Lower lobe of right lung (tissue), 2 donors: ENCODE measurements around the gene SMIM30. TPM values are rescaled to one million over a fixed set of nuclear protein-coding genes. Genes with fewer than 3 reads are reported as not detected.

Experiments used
- ATAC-seq, 2 donors: fragments of 200-7000 bp; cut with Tn5 transposase; one replicate each; pipeline ENCODE4 v1.9.1; 2020 to 2022; ENCODE audit warnings: mild to moderate bottlenecking in 2 of 2, moderate library complexity in 2 of 2
- DNase-seq: peaks from one replicate; pipeline ENCODE4 v3.0.0-alpha.2; 2020
- H3K27ac ChIP-seq: fragments of 200-600 bp; one replicate; pipeline ENCODE4 v1.8.0; 2022
- H3K27me3 ChIP-seq: fragments of 200-600 bp; one replicate; pipeline ENCODE4 v1.8.0; 2022; ENCODE audit warnings: low read depth
- H3K36me3 ChIP-seq: fragments of 200-600 bp; one replicate; pipeline ENCODE4 v1.8.0; 2022; ENCODE audit warnings: mild to moderate bottlenecking
- H3K4me1 ChIP-seq: fragments of 200-600 bp; one replicate; pipeline ENCODE4 v1.8.0; 2022
- H3K4me3 ChIP-seq: fragments of 200-600 bp; one replicate; pipeline ENCODE4 v1.8.0; 2022; ENCODE audit warnings: mild to moderate bottlenecking
- H3K9me3 ChIP-seq: fragments of 200-600 bp; one replicate; pipeline ENCODE4 v1.8.0; 2022
- intact Hi-C: fragments of 100-400 bp; cut with DNase I; formaldehyde crosslinking; loops from one replicate; pipeline ENCODE4 v1.11.0; 2022
- total RNA-seq: library from RNA; stranded (reverse); fragmentation: NEBNext Ultra II Directional; extraction: Animal tissue kit (Norgen Biotek cat#: 25700); gene quantifications from one replicate; pipeline ENCODE4 v1.2.1, GENCODE V29; 2021
- TF ChIP-seq, protein P1 (sequence below): fragments of 200-600 bp; IDR thresholded peaks from one replicate; pipeline ENCODE4 v1.8.0; 2022; ENCODE audit warnings: antibody characterized with exemption, mild to moderate bottlenecking
- donor health status: DM: no; HTN: yes; CAD: no; lungs with severe emphysema.

Gene SMIM30
- total RNA-seq, 1 donor from 2014 or later, result 55.6 TPM

GRCh38 chr7:113137241-113137640, 18.9 kb upstream of the SMIM30 start:
- Histone ChIP-seq H3K4me3 (no peak overlapping the region), H3K27ac (no peak overlapping the region), H3K36me3 (no peaks in the 10 kb centered on the region), H3K4me1 (no peaks in the 10 kb centered on the region), H3K9me3 (no peaks in the 10 kb centered on the region), H3K27me3 (no peaks in the 10 kb centered on the region)
- ATAC-seq, result no peak
- TF ChIP-seq, protein P1, sequence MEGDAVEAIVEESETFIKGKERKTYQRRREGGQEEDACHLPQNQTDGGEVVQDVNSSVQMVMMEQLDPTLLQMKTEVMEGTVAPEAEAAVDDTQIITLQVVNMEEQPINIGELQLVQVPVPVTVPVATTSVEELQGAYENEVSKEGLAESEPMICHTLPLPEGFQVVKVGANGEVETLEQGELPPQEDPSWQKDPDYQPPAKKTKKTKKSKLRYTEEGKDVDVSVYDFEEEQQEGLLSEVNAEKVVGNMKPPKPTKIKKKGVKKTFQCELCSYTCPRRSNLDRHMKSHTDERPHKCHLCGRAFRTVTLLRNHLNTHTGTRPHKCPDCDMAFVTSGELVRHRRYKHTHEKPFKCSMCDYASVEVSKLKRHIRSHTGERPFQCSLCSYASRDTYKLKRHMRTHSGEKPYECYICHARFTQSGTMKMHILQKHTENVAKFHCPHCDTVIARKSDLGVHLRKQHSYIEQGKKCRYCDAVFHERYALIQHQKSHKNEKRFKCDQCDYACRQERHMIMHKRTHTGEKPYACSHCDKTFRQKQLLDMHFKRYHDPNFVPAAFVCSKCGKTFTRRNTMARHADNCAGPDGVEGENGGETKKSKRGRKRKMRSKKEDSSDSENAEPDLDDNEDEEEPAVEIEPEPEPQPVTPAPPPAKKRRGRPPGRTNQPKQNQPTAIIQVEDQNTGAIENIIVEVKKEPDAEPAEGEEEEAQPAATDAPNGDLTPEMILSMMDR, result no peak
- intact Hi-C loops, result no loop called here
- no peak for DNase-seq

DNA sequence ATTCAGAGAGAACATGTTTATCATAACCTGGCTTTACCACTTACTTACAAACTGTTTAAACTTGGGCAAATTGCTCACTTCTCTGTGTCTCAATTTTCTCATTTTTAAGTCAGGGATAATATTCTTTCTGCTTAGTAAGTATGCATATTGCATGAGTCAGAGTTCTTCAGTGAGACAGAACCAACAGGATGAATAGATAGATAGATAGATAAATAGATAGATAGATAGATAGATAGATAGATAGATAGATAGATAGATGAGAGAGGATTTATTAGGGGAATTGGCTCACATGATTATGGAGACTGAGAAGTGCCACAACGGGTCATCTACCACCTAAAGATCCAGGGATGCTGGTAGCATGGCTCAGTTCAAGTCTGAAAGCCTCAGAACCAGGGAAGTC, 15.7 kb upstream of the SMIM30 start:
- Histone ChIP-seq H3K27ac (no peak overlapping the region), H3K9me3 (no peaks in the 10 kb centered on the region), H3K4me3 (no peak overlapping the region), H3K36me3 (no peaks in the 10 kb centered on the region), H3K27me3 (no peaks in the 10 kb centered on the region), H3K4me1 (no peaks in the 10 kb centered on the region)
- intact Hi-C loops, result no loop called here
- ATAC-seq (no peak), DNase-seq (no peak)
- TF ChIP-seq, protein P1, result no peak

DNA sequence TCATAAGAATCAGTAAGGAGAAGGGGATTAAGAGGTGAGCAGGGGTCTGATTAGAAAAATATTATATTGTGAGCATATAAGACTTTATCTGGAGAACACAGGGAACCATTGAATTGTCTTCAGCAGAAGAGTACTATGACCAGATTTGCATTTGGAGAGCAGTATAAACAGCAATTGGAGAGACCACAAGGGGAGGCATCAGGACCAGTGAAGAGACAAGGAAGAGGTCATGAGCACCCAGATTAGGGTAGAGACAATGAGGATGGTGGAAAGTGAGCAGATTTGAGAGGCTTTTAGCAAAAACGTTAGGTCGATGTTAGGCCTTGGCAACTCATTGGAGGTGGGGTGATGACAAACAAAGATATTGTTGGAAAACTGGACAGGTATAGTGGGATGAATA, 13.0 kb upstream of the SMIM30 start:
- H3K4me1 ChIP-seq, result no peaks in the 10 kb centered on the region
- H3K27me3 ChIP-seq, result no peaks in the 10 kb centered on the region
- no peaks in the 10 kb centered on the region for H3K36me3 ChIP-seq
- ATAC-seq, result no peak
- H3K9me3 ChIP-seq, result no peaks in the 10 kb centered on the region
- DNase-seq, result no peak
- intact Hi-C loops, result no loop called here
- H3K27ac ChIP-seq, result no peak overlapping the region
- TF ChIP-seq, protein P1, result no peak
- H3K4me3 ChIP-seq, result no peak overlapping the region

GRCh38 chr7:113128031-113128430, 9.7 kb upstream of the SMIM30 start:
- ATAC-seq, result no peak

DNA sequence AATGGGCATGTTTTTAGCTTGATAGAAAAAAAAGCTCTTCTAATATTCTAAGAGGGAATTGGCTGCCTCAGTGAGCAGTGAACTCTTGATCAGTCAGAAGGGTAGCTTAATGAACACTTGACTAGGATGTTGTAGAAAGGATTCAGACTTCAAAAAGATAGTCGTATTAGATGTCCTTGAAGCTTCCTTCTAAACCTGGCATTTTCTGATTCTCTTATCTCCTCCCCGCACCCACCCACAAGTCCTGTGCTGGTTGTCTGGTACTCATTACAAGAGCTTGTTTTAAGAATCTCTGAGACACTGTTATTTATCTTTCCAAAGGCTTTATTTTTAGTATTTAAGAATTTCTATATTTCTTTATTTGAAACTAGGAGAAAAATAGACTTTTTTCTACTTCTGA, 7.4 kb upstream of the SMIM30 start:
- no peaks in the 10 kb centered on the region for H3K9me3 ChIP-seq
- TF ChIP-seq, protein P1, result no peak
- no peak overlapping the region for H3K27ac ChIP-seq
- intact Hi-C loops, result no loop called here
- no peak for DNase-seq
- no peak overlapping the region for H3K4me3 ChIP-seq
- H3K36me3 ChIP-seq, result no peaks in the 10 kb centered on the region
- no peaks in the 10 kb centered on the region for H3K4me1 ChIP-seq
- H3K27me3 ChIP-seq, result no peaks in the 10 kb centered on the region
- no peak for ATAC-seq

More at GRCh38 chr7:113128031-113128430, 9.7 kb upstream of the SMIM30 start:
- H3K4me1 ChIP-seq, result no peaks in the 10 kb centered on the region
- no peaks in the 10 kb centered on the region for H3K27me3 ChIP-seq
- no peak overlapping the region for H3K27ac ChIP-seq
- H3K36me3 ChIP-seq, result no peaks in the 10 kb centered on the region
- H3K9me3 ChIP-seq, result no peaks in the 10 kb centered on the region
- TF ChIP-seq, protein P1, result no peak
- no peak overlapping the region for H3K4me3 ChIP-seq
- intact Hi-C loops, result no loop called here
- no peak for DNase-seq

- H3K36me3 ChIP-seq, result no peaks in the 10 kb centered on the region
- peaks cover 5% of the 10 kb centered on the region for H3K4me1 ChIP-seq
- ATAC-seq (no peak), DNase-seq (no peak)
- TF ChIP-seq, protein P1, result no peak
- H3K9me3 ChIP-seq, result no peaks in the 10 kb centered on the region
- no peak overlapping the region for H3K27ac ChIP-seq
- no peaks in the 10 kb centered on the region for H3K27me3 ChIP-seq
- H3K4me3 ChIP-seq, result no peak overlapping the region
- intact Hi-C loops, result no loop called here
Observed at GRCh38 chr7:113122744-113123143, 4.4 kb upstream of the SMIM30 start.
